ENCODE results near the gene RABGEF1.
"Not testable (repeated sequence)": the region's sequence is repeated elsewhere in the genome, so short reads cannot be mapped to it uniquely, and the experiment has no call there.

DNA sequence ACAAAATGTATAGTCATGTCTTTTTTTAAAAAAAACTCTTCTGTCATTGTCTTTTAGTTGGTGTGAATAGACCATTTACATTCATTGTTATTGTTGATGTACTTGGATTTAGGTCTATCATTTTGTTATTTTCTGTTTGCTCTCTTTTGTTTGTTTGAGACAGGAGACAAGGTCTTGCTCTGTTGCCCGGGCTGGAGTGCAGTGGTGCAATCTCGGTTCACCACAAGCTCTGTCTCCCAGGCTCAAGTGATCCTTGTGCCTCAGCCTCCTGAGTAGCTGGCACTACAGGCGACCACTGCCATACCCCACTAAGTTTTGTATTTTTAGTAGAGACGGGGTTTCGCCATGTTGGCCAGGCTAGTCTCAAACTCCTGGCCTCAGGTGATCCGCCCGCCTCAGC lies 23.9 kb upstream of the RABGEF1 start:
- TF ChIP-seq, protein P1, sequence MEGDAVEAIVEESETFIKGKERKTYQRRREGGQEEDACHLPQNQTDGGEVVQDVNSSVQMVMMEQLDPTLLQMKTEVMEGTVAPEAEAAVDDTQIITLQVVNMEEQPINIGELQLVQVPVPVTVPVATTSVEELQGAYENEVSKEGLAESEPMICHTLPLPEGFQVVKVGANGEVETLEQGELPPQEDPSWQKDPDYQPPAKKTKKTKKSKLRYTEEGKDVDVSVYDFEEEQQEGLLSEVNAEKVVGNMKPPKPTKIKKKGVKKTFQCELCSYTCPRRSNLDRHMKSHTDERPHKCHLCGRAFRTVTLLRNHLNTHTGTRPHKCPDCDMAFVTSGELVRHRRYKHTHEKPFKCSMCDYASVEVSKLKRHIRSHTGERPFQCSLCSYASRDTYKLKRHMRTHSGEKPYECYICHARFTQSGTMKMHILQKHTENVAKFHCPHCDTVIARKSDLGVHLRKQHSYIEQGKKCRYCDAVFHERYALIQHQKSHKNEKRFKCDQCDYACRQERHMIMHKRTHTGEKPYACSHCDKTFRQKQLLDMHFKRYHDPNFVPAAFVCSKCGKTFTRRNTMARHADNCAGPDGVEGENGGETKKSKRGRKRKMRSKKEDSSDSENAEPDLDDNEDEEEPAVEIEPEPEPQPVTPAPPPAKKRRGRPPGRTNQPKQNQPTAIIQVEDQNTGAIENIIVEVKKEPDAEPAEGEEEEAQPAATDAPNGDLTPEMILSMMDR (IDR thresholded peaks at IDR 0.05; ENCODE audit: borderline replicate concordance, extremely low read depth, low read length, poor library complexity, severe bottlenecking) = not testable (repeated sequence)
- not testable (repeated sequence) for TF ChIP-seq EZH2 (IDR thresholded peaks at IDR 0.05; ENCODE audit: borderline replicate concordance, low read depth, low read length, severe bottlenecking)
